GM19099 (cell line): Measurements from ENCODE around the gene BTBD10.

Experiments
- POLR2A ChIP-seq: IDR thresholded peaks from 3 replicates; pipeline ENCODE4 v1.6.1; 2011; ENCODE audit warnings: low read depth; ENCODE audit not compliant: insufficient read length; ENCODE audit errors: extremely low read depth

The BTBD10 gene

DNA sequence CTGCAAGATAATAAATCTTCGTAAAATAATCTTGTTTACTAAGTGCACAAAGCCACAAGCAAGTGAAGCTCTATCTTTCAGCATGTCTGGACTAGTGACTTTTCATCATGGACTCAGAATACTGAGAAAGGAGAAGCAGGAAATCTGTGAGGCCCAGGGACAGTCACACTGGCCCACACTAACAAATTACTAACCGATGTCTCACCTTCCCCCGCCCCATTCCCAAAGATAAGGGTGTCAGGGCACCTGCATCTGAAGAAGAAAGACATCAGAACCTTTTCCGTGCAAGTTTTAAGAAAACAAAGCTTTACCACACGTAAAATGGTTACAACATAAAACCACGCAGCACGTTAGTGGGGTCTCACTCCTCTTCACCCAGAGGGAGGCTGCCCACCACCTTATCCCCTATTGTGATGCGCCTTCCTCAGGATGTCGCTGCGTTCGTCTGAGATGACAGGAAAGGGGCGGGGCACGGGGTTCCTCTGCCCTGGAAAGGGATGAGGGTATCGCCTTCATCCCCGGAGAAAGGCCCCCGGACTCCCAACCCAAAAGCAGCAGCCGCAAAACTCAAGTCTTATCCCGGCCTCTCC lies 616 bp downstream of the BTBD10 start:
- no peak for TF ChIP-seq POLR2A

GRCh38 chr11:13461291-13461690 lies 1.7 kb downstream of the BTBD10 start:
- TF ChIP-seq POLR2A: no peak

DNA sequence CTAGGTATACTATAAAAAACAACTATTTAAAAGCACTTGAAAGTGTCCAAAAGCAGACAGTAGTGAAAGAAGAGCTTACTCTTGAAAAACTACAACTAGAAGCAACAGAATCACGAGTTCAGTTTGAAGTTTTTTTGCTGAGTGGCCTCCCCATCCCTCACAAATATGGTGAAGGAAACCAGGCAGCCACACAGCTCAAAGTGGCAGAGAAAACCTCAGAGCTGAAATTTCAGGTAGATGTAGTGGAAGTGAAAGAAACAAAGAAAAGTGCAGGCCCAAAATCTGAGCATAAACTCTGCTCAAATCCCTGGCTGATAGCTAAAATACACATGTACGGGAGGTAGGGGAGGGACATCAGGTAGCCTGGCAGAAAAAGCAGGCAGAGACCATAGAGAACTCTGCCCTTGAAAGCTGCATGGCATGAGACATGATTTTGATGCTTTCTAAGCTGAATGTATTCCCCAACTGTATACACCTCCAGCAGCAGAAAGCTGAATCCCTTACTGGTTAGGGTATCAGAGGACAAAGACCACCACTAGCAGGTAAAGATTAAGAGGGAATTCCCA lies 12.1 kb downstream of the BTBD10 start:
- no peak for TF ChIP-seq POLR2A

GRCh38 chr11:13449522-13449921 lies 13.5 kb downstream of the BTBD10 start:
- TF ChIP-seq POLR2A: no peak

GRCh38 chr11:13448876-13449275 lies 14.1 kb downstream of the BTBD10 start:
- TF ChIP-seq POLR2A: no peak

DNA sequence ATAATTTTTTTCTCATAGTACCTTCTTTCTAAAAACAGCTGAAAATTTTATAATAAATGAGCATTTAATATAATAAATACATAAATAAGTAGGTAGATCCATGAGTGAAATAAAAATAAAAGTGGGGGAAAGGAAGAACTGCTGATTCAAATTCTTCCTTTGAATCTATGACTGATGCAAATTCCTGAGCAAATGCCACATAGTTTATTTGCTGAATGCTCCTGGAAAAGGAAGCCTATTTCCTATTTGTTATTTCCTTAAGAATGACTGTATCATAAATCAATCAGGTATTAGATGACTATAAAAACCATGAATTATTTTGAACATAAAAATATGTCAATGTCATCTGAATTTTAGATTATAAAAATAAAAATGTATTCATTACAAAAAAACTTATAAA lies 16.6 kb downstream of the BTBD10 start:
- no peak for TF ChIP-seq POLR2A

GRCh38 chr11:13445588-13445987 lies 17.4 kb downstream of the BTBD10 start:
- TF ChIP-seq POLR2A: no peak

GRCh38 chr11:13440100-13440855 lies 22.7 kb downstream of the BTBD10 start:
- no peak for TF ChIP-seq POLR2A

GRCh38 chr11:13438291-13438690 lies 24.7 kb downstream of the BTBD10 start:
- no peak for TF ChIP-seq POLR2A

DNA sequence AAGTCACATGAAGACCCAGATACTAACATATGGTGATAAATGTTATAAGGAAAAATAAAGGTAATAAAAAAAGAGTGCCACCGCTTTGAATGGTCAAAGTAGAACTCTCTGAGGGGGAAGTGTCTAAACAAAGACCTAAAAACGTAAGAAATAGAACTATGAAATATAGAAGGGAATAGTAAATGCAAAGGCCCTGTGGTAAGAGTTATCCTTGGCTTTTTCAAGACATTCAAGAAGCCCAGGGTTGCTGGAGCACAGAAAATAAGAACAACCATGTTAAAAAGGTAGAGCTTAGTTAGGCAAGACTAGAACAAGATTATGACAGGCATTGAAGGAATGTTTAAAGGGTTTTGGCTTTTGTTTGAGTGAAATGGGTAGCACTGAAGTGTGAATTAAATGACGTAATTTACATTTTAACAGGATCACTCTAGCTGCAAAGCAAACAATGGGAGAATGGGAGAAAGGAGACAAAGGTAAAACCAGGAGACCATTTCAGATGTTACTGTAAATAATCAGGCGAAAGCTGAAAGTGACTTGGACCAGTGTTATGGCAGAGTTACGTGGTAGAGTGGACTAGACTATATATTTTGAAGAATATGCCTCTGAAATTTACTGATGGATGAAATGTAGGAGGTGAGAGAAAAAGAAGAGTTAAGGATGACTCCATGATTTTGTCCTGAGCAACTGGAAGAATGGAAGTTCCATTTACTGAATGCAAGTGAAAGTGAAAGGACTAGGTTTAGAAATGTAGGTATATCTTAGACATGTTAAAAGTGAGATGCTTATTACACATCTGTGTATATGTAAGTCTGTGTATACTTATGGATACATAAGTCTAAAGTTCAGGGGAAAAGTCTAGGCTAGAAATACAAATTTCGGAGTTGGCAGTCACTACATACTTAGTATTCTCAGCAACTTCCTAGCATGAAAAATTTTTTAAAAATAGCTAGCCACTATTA lies 28.5 kb downstream of the BTBD10 start:
- TF ChIP-seq POLR2A: no peak

GRCh38 chr11:13433437-13433836 lies 29.6 kb downstream of the BTBD10 start:
- TF ChIP-seq POLR2A: no peak

DNA sequence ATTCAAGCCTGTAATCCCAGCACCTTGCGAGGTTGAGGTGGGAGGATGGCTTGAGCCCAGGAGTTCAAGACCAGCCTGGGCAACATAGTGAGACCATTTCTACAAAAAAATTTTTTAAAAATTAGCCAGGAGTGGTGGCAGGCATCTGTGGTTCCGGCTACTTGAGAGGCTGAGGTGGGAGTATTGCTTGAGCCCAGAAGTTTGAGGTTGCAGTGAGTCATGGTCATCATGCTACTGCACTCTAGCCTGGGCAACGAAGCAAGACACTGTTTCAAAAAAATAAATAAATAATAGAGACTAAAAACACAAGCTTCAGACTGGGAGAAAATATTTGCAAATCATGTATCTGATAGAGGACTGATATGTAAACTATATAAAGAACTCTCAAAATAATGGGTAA lies 33.2 kb downstream of the BTBD10 start:
- TF ChIP-seq POLR2A: no peak

DNA sequence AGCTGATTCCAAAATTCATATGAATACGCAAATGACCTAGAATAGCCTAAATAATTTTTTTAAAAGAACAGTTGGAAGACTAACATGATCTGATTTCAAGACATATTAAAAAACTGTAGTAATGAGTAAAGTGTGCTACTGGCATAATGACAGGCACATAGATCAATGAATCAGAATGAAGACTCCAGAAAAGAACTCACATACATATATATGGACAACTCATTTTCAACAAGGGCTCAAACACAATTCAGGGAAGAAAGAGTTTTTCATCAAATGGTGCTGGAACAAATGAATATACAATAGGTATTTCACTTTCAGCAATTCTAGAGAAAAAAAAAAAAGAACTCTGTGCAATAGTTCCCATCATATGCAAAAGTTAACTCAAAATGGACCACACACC lies 33.7 kb downstream of the BTBD10 start:
- TF ChIP-seq POLR2A: no peak

- TF ChIP-seq POLR2A: no peak
Observed at GRCh38 chr11:13427440-13427839, 35.6 kb downstream of the BTBD10 start.

DNA sequence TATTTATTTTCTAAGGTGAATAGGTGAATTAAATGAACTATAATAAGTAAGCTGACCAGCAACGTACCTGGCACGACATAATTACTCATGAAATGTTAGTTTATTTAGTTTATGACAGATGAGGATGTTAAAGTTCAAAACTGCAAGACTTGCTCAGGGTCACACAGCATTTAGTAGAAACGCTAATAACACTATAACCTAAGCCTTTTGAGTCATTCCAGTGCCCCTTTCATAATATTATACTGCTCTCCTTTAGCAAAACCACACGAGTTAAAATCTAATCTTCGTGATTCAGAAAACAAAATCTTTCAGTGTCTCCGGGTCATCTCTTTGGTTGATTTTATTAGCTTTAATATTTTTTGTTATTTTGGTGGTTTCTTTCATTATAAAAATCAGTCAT lies 39.6 kb downstream of the BTBD10 start:
- TF ChIP-seq POLR2A: no peak
